MG63 (cell line): ENCODE measurements around the gene MYH11. TPM values are rescaled to one million over a fixed set of nuclear protein-coding genes. Genes with fewer than 3 reads are reported as not detected.
"Not testable (repeated sequence)": the region's sequence is repeated elsewhere in the genome, so short reads cannot be mapped to it uniquely, and the experiment has no call there.

ENCODE experiments used
- DNase-seq: peaks from one replicate; pipeline ENCODE4 v3.0.0-alpha.2; 2020
- H3K27me3 ChIP-seq: fragments of 250-450 bp; sonication (Bioruptor Pico); 2 replicates; pipeline ENCODE4 v1.5.1; 2020; ENCODE audit warnings: mild to moderate bottlenecking, moderate library complexity
- H3K36me3 ChIP-seq: fragments of 250-450 bp; sonication (Bioruptor Pico); 2 replicates; pipeline ENCODE4 v1.5.1; 2020; ENCODE audit warnings: mild to moderate bottlenecking, moderate library complexity
- H3K4me3 ChIP-seq: fragments of 250-450 bp; sonication (Bioruptor Pico); 2 replicates; pipeline ENCODE4 v1.5.1; 2020; ENCODE audit warnings: mild to moderate bottlenecking, moderate library complexity
- H3K9me3 ChIP-seq: fragments of 250-450 bp; sonication (Bioruptor Pico); 2 replicates; pipeline ENCODE4 v1.5.1; 2020; ENCODE audit warnings: mild to moderate bottlenecking, moderate library complexity
- total RNA-seq: library from RNA; depleted of rRNA; stranded (reverse); fragments of >200 nt; shearing (Covaris generic); gene quantifications from 2 replicates; pipeline ENCODE4 v1.2.3, GENCODE V29; 2014; ENCODE audit warnings: low replicate concordance

Gene MYH11
- total RNA-seq, 1 experiment from 2014 or later: 0.03 TPM

DNA sequence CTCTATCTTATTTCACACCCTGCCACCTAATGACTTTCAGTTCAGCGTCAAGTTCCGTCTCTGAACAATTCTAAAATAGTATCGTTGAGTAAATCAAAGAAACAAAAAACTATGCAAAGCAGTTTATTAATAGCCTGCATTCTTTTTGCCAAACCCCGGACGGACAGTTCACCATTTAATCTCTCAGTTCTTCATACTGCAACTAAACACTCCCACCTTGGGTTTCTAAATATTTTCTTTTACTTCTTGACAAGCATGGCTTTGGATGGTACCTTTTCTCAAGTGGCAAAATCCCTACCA lies 1.2 kb downstream of the MYH11 start:
- Histone ChIP-seq H3K27me3 (peaks cover 21% of the 10 kb centered on the region), H3K4me3 (no peak overlapping the region), H3K36me3 (no peaks in the 10 kb centered on the region), H3K9me3 (no peaks in the 10 kb centered on the region)
- DNase-seq: no peak

DNA sequence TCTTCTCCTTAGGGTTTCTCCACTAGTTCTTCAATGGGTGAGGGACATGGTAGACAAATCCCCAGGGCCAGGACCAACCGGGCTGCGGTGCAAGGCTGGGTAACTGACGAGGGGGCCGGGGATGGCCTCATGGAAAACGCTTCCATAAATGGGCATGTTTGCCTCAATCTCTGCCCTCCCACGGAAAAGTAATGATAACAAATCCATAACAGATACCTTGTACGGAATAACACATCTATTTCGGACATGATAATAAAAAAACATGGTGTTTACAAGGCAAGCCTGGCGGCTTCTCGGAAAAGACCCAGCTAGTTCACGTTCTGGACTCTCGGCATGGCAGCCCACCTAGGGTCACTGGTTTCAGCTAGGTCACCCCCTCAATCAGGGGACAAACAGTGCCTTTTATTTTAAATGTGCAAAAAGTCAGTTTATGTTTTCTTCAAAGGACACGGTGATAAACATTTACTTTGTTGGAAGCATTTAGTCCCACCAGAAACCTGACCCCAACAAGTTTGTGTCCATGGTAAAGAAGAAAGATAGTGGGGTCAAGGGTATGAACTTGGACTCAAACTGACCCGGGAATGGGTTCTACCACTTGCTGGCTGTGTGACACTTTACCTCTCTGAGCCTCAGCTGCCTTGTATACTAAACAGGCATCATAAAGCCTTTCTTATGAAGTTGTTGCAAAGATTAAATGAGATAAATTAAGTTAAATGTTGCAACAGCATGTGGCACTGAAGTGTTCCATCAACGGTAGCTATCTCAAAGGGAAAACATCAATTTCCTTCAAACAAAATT lies 1.7 kb downstream of the MYH11 start:
- H3K27me3 ChIP-seq: peaks cover 21% of the 10 kb centered on the region
- H3K36me3 ChIP-seq: no peaks in the 10 kb centered on the region
- DNase-seq: no peak
- H3K4me3 ChIP-seq: no peak overlapping the region
- H3K9me3 ChIP-seq: no peaks in the 10 kb centered on the region

DNA sequence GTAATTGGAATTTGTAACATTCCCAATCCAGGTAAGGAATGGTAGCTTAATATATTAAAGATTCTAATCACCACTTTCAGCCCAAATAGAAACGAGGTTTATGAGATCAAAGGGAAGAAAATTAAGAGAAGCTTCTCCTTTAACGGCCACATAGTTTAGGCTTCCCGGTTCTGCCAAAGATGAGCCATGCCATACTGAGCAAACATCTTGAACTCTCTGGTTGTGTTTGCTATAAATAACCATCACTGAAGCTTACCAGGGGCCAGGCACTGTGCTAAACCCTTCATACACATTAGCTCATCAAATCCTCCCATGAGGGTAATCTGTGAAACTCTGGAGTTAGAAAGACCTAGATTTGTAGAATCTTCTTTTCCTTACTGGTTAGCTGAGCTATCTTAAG lies 2.8 kb downstream of the MYH11 start:
- Histone ChIP-seq H3K27me3 (peaks cover 21% of the 10 kb centered on the region), H3K9me3 (no peaks in the 10 kb centered on the region), H3K36me3 (no peaks in the 10 kb centered on the region), H3K4me3 (no peak overlapping the region)
- DNase-seq: no peak

DNA sequence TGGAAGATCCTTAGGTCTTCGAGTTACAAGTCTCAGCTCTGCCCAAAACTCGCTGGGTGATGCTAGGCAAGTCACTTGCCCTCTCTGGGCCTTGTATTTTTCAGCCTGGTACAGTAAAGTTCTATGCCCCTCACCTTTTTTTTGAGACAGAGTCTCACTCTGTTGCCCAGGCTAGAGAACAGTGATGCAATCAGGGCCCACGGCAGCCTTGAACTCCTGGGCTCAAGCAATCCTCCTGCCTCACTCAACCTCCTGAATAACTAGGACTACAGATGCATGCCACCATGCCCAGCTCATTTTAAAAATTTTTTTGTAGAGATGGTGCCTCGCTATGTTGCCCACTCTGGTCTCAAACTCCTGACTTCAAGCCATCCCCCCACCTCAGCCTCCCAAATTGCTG lies 3.8 kb downstream of the MYH11 start:
- no peak for DNase-seq
- H3K27me3 ChIP-seq: peaks cover 21% of the 10 kb centered on the region
- H3K36me3 ChIP-seq: no peaks in the 10 kb centered on the region
- H3K9me3 ChIP-seq: no peaks in the 10 kb centered on the region
- no peak overlapping the region for H3K4me3 ChIP-seq

DNA sequence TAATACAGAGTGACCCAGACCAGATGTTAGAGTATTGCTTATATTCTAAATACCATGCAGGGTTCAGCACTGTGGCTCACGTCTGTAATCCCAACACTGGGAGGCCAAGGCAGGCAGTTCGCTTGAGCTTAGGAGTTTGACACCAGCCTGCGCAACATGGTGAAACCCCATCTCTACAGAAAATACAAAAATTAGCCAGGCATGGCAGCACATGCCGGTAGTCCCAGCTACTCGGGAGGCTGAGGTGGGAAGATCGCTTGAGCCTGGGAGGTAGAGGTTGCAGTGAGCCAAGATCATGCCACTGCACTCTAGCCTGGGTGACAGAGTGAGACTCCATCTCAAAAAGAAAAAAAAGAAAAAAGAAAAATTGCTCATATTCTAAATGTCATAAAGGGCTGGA lies 6.3 kb downstream of the MYH11 start:
- H3K9me3 ChIP-seq, H3K27me3 ChIP-seq, DNase-seq, H3K36me3 ChIP-seq, H3K4me3 ChIP-seq: not testable (repeated sequence)

DNA sequence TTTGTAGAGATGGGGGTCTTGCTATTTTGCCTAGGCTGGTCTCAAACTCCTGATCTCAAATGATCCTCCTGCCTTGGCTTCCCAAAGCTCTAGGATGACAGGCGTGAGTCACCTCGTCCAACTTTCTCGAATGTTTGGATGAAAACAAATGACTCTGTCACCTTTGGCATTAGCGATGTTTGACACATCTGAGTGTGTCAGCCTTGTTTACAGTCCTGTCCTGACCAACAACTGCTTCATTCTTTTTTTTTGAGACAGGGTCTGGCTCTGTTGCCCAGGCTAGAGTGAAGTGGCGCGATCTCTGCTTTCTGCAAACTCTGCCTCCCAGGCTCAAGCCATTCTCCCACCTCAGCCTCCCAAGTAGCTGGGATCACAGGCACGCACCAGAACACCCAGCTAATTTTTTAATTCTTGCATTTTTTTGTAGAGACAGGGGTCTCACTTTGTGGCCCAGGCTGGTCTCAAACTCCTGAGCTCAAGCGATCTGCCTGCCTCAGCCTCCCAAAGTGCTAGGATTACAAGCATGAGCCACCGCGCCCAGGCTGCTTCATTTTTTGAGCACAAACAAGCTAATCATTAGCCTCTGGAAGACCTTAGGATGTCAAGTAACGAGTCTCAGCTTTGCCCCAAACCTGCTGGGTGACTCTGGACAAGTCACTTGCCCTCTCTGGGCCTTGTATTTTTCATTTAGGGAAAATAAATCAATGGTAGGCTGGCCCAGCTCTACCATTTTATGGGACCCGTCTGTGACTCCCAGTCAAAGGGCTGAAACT lies 7.4 kb downstream of the MYH11 start:
- Histone ChIP-seq H3K4me3 (no peak overlapping the region), H3K9me3 (no peaks in the 10 kb centered on the region), H3K36me3 (no peaks in the 10 kb centered on the region), H3K27me3 (peaks cover 2% of the 10 kb centered on the region; the same call in 1 of the 2 replicates)
- DNase-seq: peak; percentile 43

DNA sequence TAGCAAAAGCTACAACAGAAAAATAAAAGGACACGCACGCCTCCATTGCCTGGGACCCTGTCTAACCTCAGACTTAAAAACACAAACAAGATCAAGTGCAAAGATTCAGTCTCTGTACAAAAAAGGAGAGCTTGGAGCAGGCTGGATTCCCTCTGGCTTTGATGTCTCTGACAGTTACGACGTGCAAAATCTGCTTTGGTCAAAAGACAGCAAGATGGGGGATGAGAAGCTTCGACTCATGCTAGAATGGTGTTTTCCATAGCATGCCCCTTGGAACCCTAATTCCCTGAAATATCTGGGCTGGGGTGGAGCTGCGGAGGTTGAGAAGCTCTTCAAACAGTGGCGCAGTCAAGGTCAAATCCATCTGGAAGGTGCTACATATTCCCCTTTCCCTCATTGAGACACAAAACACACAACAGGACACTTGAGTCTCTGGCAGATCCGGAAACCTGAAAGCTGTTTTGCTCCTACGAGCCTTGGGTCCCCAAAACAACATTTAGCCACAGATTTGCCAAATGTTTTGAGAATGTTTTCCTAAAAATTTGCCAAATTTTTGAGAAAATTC lies 9.1 kb downstream of the MYH11 start:
- DNase-seq: no peak
- Histone ChIP-seq H3K4me3 (no peak overlapping the region), H3K27me3 (no peaks in the 10 kb centered on the region), H3K36me3 (no peaks in the 10 kb centered on the region), H3K9me3 (no peaks in the 10 kb centered on the region)

DNA sequence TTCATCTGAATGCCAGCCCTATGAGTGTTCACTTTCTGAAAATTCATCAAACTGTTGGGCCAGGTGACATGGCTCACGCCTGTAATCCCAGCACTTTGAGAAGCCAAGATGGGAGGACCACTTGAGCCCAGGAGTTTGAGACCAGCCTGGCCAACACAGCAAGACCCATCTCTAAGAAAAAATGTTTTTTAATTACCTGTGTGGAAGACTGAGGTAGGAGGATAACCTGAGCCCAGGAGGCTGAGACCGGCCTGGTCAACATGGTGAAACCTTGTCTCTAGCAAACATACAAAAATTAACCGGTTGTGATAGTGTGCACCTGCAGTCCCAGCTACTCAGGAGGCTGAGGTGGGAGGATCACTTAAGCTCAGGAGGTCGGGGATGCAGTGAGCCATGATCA lies 10.3 kb downstream of the MYH11 start:
- Histone ChIP-seq H3K4me3 (no peak overlapping the region), H3K9me3 (no peaks in the 10 kb centered on the region), H3K27me3 (no peaks in the 10 kb centered on the region), H3K36me3 (no peaks in the 10 kb centered on the region)
- no peak for DNase-seq

DNA sequence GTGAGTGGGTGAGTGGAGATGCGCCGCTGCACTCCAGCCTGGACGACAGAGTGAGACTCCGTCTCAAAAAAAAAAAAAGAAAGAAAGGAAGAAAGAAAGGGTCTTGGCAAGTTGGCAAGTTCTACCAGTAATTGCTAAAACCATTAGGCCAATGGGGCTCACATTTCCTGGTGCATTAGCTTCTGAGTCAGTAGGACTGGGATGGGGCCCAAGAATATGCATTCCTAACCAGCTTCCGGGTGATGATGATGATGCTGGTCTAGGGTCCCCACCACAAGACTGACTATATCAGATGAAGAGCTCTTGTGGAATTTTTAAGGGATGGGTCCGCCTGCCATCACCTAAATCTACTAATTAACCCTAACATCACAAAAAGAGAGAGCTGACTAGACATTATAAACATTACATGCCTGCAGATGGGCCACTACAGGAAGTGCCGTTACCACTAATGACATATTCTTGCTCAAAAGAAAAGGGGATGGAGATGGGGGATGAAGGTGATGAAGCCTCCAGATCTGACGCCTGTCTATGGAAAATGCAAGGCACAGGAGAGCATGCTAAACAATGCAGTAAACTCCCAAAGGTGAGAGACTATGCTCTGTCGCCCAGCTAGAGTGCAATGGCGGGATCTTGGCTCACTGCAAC lies 13.1 kb downstream of the MYH11 start:
- Histone ChIP-seq H3K27me3 (no peaks in the 10 kb centered on the region), H3K9me3 (no peaks in the 10 kb centered on the region), H3K36me3 (no peaks in the 10 kb centered on the region), H3K4me3 (no peak overlapping the region)
- peak; percentile 65 for DNase-seq

DNA sequence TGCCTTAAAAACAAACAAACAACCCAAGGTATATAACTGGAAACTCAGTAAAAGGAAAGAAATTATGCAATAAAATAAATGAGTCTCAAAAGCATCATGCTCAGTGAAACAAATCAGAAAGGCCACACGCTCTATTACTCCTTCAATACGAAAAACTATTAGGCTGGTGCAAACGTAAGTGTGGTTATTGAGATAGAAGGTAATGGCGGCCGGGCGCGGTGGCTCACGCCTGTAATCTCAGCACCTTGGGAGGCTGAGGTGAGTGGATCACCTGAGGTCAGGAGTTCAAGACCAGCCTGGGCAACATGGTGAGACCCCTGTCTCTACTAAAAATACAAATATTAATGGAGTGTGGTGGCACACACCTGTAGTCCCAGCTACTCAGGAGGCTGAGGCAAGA lies 17.6 kb downstream of the MYH11 start:
- H3K4me3 ChIP-seq, H3K27me3 ChIP-seq, H3K9me3 ChIP-seq, DNase-seq, H3K36me3 ChIP-seq: not testable (repeated sequence)

DNA sequence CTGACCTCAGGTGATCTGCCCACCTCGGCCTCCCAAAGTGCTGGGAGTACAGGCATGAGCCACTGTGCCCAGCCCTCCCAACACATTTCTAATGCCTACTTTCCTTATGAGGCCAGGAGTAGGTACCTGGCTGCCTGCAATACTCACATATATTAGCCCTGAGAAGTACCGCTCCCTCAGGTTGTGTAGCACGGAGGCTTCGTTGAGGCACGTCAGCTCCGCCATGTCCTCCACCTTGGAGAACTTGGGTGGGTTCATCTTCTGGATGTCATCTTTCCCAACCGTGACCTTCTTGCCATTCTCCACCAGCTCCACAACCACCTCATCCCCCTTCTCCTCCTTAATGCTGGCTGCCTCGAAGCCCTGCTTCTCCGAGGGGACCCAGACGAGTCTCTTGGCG lies 19.1 kb downstream of the MYH11 start:
- no peaks in the 10 kb centered on the region for H3K36me3 ChIP-seq
- DNase-seq: no peak
- H3K27me3 ChIP-seq: no peaks in the 10 kb centered on the region

DNA sequence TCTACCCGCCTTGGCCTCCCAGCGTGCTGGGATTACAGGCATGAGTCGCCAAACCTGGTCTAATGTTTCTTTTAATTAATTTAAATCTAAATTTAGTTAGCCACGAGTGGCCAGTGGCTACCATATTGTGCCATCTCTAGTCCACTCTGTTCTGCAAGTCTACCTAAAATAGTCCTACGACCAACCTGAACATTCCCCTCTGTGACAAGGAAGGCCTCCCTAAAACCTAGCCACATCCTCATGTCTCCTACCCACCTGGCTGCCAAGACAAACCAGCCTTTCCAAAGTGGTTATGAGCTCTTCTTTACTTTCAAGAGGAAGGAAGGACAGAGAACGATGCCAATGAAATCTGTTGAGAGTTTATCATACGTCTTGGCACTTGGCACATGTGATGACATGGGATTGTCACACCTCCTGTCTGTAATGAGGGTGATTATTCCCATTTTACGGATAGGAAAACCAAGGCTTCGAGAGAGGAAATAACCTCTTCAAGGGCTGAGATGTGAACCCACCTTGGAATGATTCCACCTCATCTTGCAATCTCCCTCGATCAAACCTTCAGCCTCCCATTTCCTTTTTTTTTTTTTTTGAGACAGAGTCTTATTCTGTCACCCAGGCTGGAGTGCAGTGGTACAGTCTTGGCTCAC lies 19.7 kb downstream of the MYH11 start:
- no peak for DNase-seq
- Histone ChIP-seq H3K36me3 (no peaks in the 10 kb centered on the region), H3K9me3 (no peaks in the 10 kb centered on the region), H3K27me3 (no peaks in the 10 kb centered on the region), H3K4me3 (no peak overlapping the region)

More for the DNA sequence above, 19.1 kb downstream of the MYH11 start:
- H3K9me3 ChIP-seq: no peaks in the 10 kb centered on the region
- no peak overlapping the region for H3K4me3 ChIP-seq

DNA sequence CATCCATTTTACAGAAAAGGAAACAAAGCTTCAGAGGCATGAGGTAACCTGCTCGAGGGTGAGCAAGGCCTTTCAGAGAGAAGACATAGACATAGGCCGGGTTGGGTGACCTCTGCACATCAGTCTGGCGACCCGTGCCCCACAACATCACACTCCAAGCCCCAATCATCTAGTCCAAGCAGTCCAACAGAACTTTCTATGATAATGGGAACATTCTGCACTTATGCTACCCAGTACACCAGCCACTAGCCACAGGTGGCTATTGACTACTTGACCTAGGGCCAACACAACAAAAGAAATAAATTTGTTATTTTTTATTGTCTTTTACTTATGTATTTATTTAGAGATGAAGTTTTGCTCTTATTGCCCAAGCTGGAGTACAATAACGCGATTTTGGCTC lies 20.8 kb downstream of the MYH11 start:
- H3K4me3 ChIP-seq: no peak overlapping the region
- DNase-seq: no peak

DNA sequence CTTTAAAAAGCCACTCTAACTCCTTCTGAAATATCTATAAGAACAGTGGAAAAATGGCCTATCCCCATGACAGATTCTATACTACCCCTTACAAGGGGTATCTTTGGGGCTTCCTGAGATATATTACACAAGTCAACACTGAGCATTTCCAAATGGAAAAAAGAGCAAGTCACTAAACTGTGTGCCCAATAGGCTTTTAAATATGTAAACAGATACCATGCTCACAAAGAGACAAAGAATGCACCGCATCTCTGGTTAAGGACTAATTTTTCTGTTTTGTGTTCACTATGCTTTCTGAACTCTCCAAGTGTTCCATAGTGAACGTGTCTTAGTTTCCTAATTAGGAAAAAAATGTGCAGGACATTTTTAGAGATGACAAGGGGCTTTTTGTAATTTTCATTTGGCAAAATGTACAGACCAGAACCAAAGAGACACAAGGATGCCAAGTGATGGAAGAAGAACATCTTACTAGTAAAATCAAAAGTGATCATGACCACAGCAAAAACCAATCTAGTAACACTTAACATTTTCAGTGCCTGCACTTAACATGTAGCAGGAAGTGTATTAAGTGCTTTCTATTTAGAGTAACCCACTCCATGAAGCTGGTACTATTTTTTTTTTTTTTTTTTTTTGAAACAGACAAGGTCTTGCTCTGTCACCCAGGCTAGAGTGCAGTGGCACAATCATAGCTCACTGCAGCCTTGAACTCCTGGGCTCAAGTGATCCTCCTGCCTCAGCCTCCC lies 21.5 kb downstream of the MYH11 start:
- Histone ChIP-seq H3K36me3 (no peaks in the 10 kb centered on the region), H3K4me3 (no peak overlapping the region), H3K9me3 (no peaks in the 10 kb centered on the region), H3K27me3 (no peaks in the 10 kb centered on the region)
- no peak for DNase-seq

More for the DNA sequence above, 20.8 kb downstream of the MYH11 start:
- Histone ChIP-seq H3K9me3 (no peaks in the 10 kb centered on the region), H3K27me3 (no peaks in the 10 kb centered on the region), H3K36me3 (no peaks in the 10 kb centered on the region)

DNA sequence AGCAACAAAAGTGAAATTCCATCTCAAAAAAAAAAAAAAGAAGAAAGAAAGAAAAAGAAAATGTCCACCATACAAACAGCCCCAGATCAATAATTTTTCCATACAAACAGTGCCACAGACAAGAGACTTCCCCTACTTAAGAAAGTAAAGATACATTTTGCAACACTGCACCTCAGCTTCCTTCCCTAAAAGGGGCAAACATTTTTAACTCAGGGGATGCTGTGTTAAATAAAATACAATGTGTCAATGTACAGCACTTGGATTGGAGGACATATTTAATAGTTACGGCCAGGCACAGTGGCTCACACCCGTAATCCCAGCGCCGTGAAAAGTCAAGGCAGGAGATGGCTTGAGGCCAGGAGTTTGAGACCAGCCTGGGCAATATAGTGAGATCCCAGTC lies 22.3 kb downstream of the MYH11 start:
- Histone ChIP-seq H3K9me3 (no peaks in the 10 kb centered on the region), H3K27me3 (no peaks in the 10 kb centered on the region), H3K4me3 (no peak overlapping the region), H3K36me3 (no peaks in the 10 kb centered on the region)
- DNase-seq: no peak

DNA sequence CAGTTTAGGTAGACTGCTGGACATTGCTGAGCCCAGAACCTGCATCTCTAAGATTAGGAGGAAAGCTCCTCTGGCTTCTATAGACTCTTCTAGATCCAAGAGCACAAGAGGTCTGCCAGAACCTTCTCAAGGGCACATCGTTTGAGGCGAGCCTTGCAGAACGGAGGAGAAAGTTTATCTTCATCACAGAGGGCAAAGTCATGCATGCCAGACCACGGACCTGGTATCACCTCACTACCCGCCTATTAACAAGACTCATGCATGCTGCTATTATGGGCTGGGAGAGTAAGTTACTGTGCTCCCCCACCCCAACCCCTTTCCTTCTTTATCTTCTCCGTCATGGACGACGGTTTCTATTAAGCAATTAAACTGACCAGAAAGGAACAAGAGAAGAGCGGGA lies 23.3 kb downstream of the MYH11 start:
- H3K4me3 ChIP-seq: no peak overlapping the region
- DNase-seq: no peak
- H3K27me3 ChIP-seq: no peaks in the 10 kb centered on the region
- no peaks in the 10 kb centered on the region for H3K36me3 ChIP-seq
- H3K9me3 ChIP-seq: no peaks in the 10 kb centered on the region
